T1000 (cell line): Measurements from ENCODE around the gene KLK13.

ENCODE experiments used
- DNase-seq: peaks from one replicate; lab custom pipeline; 2025; ENCODE audit warnings: mixed read lengths; lab: John Stamatoyannopoulos, UW

Gene KLK13

DNA sequence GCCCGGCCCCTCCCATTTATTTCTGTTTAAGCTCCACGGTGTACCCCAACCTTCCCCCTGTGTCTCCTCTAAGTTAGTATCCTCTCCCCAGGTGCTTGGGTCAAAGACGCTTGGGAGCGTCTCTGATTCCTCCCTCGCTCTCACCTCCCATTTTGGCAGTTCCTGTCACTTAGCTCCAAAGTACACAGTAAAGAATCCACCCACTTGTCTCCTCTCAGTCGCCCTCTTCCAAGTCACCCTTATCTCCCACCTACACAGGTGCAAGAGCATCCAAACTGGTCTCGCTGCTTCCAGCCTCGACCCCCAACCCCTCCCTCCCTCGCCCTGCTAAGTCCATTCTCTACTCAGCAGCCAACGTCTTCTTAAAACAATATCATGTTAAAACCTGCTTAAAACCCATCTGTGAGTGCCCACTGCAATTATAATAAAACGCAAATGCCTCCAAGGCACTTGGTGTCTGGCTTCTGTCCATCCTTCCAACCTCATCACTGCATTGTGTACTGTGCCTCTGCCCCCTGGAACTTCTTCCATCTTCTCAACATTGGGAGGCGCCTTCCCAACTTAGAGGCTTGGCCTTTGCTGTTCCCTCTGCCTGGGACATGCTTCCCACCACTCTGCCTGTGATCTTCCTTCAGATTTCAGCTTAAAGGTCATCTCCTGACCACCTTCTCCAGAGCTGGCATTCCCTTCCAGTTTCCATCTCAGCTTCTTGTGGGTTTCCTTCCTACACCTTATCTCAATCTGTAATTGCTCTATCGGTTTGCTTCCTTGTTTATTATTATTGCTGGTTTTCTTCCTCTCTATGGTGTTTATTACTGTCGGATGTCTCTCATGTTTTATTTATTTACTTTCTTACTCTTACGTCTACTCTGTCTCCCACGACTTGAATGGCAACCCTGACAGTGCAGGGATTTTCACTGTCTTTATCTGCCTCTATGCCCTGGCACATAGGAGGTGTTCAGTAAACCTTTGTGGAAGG, 27.3 kb upstream of the KLK13 start:
- no peak for DNase-seq

DNA sequence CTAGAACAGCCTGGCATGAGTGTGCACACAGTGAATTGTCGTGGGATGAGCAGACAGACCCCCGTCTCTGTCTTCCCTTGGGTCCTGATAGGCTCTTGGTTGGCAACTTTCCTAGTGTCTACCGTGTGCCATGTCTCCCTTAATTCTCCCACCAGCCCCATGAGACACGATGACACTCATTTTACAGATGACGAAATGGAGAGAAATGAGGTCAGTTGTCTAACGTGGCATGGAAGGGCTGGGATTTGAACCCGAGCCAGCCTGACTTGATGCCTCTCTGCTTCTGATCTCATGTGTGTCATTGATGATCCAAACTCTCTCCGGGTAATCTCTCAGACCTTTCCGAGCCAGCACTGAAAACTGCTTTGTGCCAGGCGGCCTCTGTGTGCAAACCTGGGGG, 26.2 kb upstream of the KLK13 start:
- no peak for DNase-seq

DNA sequence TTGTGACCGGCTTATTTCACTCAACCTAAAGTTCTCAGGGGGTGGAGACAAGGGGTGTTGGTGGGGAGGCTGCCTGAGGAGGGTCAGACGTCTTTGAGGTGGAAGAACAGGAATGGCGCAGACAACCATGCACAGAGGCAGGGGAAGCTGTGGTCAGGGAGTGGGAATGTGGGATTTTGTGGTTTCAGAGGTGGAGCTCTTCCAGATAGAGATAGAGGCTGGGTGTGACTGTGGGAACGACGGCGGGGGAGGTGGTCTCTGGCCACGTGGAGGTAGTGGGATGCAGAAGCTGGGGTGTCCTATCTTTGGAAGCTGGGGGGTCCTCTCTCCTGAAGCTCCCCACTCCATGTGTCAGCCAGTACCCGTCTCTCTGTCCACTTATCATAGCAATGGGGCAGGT, 25.6 kb upstream of the KLK13 start:
- no peak for DNase-seq

DNA sequence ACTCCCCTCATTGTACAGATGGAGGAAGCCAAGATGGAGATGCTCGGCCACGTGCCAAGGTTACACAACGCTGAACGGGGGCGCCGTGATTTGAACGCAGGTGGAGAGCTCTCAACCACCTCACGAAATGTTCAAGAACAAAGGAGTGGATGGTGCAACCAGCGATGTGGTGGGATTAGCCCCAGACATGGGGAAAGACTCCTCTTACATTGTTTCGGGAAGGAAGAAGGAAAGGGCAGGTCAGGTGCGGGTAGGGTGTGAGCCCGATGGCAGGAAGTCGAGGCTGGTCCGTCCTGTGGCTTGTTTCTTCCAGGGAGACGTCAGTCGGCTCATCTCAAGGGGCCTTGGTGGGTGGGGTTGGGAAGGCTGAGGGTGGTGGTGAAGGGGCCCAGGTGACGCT, 24.9 kb upstream of the KLK13 start:
- no peak for DNase-seq

DNA sequence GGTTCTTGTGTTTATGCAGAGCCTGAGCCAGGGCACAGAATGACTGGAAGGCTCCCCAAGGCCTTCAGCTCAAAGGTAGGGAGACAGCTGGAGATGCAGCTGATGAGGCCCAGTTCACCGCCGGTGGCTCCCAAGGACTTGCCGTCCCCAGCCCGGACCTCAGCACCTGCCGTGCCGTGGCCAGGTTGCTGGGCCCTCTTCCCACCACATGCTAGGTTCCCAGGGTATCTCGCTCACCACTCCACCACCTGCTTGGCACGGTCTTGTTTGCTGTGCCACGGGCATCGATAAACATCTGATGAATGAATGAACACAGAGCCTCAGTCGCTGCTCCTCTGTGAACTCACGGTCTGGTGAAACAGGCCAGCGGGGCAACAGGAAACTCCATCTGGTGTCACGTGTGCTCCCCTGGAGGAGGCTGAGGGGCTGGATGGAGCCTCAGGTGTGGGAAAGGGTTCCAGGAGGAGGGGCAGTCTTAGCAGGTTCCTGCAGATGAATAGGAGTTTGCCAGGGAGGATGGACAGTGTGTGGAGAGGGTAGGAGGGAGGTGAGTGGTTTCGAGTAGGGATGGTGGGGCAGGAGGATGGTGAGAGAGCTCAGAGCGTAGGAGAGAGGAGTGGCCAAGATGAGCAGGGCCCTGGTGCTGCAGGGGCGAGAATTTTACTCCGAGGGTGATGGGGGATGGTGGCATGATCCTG, 21.4 kb upstream of the KLK13 start:
- DNase-seq, result no peak

DNA sequence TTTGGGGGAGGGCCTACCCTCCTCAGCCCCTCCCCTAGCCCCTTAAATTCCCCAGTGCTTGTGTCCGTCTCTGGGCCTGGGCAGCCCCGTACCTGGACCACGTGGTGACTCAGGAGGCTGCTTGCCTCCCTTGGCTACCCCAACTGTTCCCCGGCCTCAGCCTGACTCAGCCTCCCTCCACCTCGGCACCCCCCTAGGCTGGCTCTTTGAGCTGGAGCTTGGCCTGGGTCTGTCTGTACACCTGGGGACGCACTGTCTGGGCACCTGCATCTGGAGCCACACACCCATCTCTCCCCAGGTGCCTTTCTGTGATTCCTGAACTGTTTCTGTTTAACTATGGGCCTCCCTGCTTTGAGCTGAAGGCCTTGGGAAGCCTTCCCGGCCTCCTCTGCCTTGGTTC, 19.6 kb upstream of the KLK13 start:
- DNase-seq, result no peak

DNA sequence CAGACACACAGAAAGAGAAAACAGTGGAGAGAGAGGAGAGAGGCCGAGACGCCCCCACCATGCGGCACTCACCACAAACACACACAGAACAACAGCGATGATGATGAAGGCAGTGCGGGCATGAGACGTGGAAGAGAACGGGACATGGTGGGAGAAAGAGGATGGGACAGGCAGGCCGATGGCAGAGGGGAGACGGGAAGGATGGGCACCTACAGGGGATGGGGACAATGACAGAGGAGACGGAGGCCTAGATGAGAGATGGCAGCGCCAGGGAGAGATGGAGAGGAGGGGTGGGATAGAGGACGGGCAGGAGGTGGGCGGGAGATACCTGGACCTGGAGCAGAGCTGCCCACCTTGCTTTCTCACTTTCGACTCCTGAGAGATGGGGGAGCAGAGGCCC, 18.9 kb upstream of the KLK13 start:
- DNase-seq, result no peak

DNA sequence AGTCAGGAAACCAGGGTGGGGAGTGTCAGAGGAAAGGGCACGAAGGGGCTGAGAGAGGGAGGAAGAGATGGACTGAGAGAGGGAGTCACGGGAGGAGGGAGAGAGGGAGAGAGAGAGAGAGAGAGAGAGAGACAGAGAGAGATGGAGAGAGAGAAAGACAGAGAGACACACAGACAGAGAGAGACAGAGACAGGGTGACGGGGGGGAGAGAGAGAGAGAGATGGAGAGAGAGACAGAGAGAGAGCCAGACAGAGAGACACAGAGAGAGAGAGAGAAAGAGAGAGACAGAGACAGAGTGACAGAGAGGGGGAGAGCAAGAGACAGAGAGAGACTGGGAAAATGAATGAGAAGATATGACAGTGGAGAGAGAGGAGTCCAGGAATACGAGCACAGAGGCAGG, 18.3 kb upstream of the KLK13 start:
- DNase-seq, result no peak

DNA sequence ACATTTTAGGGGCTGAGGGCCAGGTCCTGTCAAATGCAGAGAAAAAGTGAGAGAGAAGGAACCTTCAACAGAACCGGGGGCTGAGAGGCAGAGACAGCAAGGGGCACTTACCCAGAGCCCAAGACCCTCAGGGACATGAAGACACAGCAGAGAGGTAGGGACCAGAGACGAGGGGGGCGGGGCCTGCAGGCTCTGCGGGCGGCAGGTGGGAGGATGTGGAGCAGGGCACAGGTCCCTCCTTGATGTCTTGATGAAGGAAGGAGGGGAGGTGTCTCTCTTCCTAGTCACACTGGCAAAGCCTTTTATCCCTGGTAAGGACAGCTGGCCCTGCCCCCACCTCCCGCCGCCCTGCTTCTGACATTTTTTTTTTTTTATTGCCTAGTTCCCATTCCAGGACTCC, 17.7 kb upstream of the KLK13 start, which contains the start of gene KLK14:
Gene KLK14, minus strand, starts transcription at position 277 of the 400 bp plus-strand sequence. Its CDS starts 273 bp downstream, at position 4.
- DNase-seq, result no peak

DNA sequence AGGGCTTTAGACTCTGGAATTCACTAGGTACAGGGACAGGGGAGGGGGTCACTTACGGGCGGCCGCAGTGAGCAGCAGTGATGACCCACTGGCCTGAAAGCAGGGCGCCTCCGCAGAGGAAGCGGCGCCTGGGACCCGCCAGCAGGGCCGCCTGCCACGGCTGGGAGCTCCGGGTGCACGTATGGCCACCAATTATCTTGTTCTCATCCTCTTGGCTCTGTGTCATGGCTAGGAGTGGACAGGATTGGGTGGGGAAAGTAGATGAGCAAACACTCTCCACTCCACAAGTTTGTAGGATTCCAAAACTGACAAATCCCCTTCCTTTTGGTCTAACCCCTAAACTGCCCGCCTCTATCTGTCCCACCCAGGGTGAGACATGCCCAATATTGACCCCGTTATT, 16.6 kb upstream of the KLK13 start:
- DNase-seq, result no peak

DNA sequence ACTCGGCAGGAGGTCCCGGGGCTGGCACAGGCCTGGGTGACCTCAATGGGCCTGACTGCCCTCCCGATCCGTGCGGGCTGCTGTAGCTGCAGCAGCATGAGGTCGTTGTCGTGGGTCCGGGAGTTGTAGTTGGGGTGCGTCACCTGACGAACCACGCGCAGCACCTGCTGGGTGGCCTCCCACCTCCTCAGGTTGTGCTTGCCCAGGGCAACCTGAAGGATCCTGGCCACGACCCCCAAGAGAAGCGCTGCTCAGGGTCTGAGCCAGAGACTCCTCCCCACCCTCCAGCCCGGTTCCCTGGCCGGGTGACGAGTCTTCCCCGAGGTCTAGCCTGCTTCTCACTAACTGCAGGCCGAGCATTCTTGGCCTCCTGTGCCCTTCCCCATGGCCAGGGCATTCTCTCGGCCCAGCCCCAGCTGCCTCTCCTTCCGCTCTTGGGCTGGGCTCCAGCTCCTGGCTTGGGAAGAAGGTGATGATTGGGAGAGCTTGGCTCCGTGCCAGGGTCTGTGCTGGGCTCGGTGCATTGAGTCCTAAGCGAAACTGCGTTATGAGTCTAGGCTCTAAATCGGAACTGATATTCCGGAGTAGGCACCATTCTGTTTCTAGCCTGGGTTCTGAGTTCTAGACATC, 14.7 kb upstream of the KLK13 start:
- DNase-seq, result no peak

DNA sequence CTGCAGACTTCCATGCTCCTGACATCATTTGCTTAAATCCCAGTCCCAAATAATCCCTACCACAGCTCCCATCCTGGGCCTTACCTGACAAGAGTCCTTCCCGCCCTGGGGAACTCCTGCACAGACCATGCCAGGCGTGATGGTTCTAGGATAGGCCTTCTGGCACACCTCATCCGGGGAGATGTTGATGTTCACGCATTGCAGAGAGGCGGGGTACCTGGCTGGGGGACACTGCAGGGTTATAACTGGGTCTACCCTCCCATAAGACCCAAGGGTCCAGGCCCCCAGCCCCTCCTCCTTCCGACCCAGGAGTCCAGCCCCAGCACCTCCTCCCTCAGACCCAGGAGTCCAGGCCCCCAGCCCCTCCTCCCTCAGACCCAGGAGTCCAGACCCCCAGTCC, 13.8 kb upstream of the KLK13 start:
- no peak for DNase-seq

DNA sequence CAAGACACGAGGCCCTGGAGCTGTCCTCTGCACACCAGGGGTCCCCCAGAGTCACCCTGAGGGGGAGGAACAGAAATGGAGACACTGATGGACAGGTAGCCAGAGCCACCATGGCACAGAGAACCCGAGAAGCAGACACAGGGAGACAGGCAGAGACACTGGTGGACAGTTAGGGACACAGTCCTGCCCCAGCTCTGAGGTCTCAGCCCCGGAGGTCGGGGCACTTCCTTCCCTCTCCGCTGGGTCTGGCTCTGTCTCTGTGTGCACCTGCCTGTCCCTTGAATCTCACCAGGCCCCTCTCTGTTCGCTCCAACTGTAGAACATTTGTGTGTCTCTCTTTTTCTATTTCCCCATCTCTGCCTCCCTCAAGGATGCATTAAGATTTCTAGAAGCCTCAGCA, 13.2 kb upstream of the KLK13 start:
- no peak for DNase-seq

DNA sequence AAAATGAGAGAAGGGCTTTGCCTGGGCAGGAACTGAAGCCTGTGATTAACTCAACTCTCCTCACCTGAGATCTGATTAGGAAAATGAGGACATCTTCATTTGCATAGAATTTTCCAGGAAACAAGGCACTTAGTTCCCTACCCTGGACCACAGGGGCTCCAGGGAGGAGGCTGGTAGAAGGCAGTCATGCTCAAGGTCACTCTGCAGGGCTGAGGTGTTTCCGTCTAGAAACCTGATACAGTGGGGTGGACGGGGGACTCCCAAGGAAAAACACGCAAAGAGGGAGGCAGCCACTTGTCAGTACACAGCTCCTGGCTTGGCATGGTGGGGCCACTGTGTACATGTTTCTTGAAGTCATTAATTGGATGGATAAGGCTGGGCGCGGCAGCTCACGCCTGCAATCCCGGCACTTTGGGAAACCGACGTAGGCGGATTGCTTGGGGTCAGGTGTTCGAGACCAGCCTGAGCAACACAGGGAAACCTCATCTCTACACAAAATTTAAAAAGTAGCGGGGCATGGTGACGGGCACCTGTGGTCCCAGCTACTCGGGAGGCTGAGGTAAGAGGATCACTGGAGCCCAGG, 11.8 kb upstream of the KLK13 start:
- DNase-seq, result no peak

DNA sequence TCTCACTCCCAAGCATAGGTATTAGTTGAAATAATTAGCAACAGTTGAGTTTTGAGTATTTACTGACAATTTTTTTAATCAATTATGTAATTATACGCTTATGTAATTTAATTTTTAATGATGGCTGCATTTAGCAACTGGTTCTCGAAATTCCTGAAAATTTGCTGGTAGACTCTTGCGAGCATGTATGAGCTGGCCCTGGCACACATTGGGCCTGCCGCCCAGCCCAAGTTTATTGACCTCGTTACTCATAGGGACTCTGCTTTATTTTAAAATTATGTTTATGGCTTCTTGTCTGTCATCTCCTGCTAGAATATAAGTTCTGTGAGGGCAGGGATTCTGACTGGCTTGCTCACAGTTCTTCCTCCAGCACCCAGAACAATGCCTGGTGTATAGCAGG, 11.1 kb upstream of the KLK13 start:
- no peak for DNase-seq

DNA sequence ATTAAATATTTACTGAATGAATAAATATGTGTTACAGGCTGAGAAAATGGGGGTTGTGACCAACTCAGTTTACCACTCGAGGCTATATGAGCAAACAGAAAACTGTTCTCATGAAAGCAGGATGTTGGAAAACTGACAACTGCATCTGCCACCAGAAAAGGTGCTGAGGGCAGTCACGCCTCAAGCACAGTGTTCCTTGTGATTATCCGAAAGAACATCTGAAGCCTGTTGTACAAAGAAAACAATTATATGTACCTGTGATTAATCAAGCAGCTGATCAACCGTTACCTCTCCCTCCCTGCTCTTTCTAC, 6.2 kb upstream of the KLK13 start:
- no peak for DNase-seq

DNA sequence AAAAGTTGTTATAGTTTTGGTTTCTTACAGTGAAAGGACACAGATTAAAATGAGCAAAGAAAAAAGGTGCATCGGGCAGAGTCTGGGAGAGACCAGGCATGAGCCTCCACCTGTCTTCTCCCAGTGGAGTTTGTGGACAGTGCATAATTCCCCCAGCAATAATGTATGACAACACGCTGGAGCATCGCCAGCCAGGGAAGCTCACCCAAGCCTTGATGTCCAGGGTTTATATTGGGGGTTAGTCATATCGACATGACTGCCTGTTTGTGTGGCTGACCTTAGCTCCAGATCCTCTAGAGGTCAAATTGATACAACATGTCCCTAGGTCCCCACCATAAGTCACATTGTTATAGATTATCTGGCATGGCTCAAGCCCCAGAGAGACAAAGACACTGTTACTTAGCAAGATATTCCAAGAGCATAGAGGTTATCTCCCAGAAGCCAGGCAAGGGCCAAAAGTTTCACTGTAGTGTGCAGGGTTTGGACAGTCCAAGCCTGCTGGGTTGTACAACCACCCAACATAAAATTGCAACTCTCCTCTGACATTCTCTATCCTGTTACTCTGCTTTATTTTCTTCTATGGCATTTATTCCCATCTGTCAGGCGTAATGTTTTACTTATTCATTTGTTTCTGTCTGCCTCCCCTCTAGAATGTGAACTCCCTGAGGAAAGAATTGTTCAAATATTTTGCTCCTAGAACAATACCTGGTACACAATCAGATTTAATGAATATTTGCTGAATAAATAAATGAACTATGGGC, 5.6 kb upstream of the KLK13 start:
- no peak for DNase-seq

DNA sequence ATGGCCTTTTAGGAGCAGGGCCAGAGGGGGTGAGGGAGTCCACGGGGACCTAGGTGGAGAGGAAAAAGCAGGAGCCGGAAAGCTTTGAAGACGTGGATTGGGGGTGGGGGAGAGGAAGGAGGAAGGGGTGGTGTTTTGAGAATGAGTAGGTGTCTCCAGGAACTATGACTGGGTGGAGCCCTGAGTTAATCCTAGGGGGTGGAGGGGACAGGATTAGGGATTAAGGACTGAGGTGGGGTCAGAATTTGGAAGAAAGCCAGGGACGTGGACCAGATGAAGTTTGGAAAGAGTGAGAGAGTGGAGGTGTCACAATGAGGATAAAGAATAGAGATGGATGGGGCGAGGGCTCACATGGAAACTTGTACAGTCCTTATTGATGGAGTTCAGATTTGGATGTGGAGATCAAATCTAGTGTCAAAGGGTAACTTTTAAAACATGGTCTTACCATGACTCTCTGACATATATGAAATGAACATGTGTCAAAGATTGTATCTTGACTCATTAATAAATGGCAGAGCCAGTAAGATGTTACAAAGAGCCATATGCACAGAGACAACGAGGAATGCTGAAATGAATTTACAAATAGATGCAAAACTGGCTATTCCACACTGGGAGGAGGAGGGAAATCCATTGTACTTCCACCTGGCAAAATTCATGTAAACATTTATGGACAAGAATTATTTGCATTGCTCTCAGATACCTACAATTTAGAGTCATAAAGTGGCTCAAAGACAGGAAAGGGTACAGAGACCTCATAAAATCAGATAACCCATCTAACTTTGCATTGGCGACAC, 1.7 kb upstream of the KLK13 start:
- no peak for DNase-seq

DNA sequence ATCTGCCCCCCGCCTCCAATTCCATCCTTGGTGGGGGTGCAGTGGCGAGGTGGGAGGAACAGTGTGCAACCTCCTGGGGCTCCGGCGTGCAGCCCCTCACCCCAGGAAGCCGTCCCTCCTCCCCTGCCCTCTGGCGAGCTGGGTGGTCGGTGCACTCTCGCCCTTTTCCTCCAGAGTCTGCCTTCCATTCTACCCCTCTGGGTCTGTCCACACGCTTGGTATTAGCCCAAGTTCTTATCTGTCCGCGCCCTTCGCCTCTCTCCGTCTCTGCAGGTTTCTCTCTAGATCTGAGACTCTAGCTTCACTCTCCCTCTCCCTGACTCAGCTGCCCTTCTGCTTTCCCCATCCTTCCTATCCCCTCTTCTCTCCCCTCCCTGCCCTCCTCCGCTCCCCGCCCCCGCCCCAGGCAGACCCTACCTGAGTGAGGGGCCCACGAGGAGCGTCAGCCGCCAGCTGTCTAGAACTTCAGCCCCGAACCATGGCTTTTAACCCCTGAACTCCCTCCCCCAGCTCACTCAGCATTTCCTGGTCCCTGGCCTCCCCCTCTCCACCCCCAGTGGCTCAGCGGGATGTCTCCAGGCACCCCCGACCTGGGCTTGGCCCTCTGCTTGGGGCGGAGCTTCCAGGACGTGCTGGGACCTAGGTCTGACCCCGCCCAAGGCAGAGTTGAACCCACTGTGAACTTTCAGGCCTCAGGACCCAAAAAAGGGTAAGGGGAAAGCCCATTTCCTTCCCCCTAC, 499 bp upstream of the KLK13 start:
- no peak for DNase-seq

DNA sequence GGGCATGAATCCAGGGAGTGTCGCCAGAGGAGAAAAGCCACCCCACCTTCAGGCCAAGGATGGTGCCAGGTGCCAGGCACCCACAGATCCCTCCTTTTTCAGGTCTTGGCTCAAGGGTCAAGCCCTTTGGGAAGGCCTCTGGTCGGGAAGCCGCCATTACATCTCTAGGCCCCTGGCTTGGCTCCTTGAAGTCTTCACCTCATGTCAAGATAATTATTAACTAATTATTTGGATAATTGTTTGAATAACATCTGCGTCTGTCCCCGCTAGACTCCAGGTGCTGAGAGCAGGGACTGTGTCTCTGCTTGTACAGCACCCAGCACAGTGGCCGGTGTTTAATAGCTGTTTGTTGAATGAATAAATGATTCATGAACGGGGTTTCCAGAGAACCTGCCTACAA, 1.2 kb downstream of the KLK13 start:
- DNase-seq, result no peak
